GM12891 (cell line): Measurements from ENCODE around the gene OR8H2. TPM values are rescaled to one million over a fixed set of nuclear protein-coding genes. Genes with fewer than 3 reads are reported as not detected.
"Not testable (repeated sequence)": the region's sequence is repeated elsewhere in the genome, so short reads cannot be mapped to it uniquely, and the experiment has no call there.

Experiments
- DNase-seq: peaks from one replicate; pipeline ENCODE4 v3.0.0; 2011; ENCODE audit warnings: low spot score; ENCODE audit not compliant: insufficient read length
- FAIRE-seq: peaks from 2 replicates; lab custom pipeline; 2011; peaks lifted over from hg19 to GRCh38; lab: Jason Lieb, UNC
- PAX5 ChIP-seq: IDR thresholded peaks from 2 replicates; pipeline ENCODE4 v1.6.1; 2011; ENCODE audit warnings: low read length, moderate library complexity, mild to moderate bottlenecking; ENCODE audit not compliant: insufficient read depth, severe bottlenecking
- POLR2A ChIP-seq: IDR thresholded peaks from 2 replicates; pipeline ENCODE4 v1.6.1; 2011; ENCODE audit warnings: low read depth, low read length, control low read depth
- POLR2AphosphoS5 ChIP-seq: IDR thresholded peaks from 2 replicates; pipeline ENCODE4 v1.6.1; 2011; ENCODE audit warnings: low read depth, low read length, control low read depth
- POU2F2 ChIP-seq: IDR thresholded peaks from 2 replicates; pipeline ENCODE4 v1.6.1; 2011; ENCODE audit warnings: low read depth, mild to moderate bottlenecking, control low read depth, low read length, moderate library complexity
- SPI1 ChIP-seq: IDR thresholded peaks from 2 replicates; pipeline ENCODE4 v1.6.1; 2011; ENCODE audit warnings: low read depth, low read length, control low read depth
- TAF1 ChIP-seq: IDR thresholded peaks from 2 replicates; pipeline ENCODE4 v1.6.1; 2011; ENCODE audit warnings: low read depth, low read length, control low read depth
- polyA plus RNA-seq: library from polyadenylated mRNA; unstranded; fragments of >200 nt; gene quantifications from one replicate; pipeline ENCODE4 v1.2.1, GENCODE V29; 2012; ENCODE audit warnings: low read depth, missing spikeins, inconsistent platforms; ENCODE audit not compliant: missing spikeins

OR8H2 gene, protein sequence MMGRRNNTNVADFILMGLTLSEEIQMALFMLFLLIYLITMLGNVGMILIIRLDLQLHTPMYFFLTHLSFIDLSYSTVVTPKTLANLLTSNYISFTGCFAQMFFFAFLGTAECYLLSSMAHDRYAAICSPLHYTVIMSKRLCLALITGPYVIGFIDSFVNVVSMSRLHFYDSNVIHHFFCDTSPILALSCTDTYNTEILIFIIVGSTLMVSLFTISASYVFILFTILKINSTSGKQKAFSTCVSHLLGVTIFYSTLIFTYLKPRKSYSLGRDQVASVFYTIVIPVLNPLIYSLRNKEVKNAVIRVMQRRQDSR
- polyA plus RNA-seq = not detected

GRCh38 chr11:56103210-56103737 is at the start of gene OR8H2:
Gene OR8H2 (plus strand): TSS chr11:56103687. CDS start chr11:56105043, 1,356 bp downstream.
- FAIRE-seq (no peak), DNase-seq (no peak)
- TF ChIP-seq POU2F2 (no peak), PAX5 (no peak), POLR2AphosphoS5 (no peak)

GRCh38 chr11:56056366-56056765 is 47.1 kb upstream of the OR8H2 start:
- DNase-seq, FAIRE-seq: not testable (repeated sequence)

DNA sequence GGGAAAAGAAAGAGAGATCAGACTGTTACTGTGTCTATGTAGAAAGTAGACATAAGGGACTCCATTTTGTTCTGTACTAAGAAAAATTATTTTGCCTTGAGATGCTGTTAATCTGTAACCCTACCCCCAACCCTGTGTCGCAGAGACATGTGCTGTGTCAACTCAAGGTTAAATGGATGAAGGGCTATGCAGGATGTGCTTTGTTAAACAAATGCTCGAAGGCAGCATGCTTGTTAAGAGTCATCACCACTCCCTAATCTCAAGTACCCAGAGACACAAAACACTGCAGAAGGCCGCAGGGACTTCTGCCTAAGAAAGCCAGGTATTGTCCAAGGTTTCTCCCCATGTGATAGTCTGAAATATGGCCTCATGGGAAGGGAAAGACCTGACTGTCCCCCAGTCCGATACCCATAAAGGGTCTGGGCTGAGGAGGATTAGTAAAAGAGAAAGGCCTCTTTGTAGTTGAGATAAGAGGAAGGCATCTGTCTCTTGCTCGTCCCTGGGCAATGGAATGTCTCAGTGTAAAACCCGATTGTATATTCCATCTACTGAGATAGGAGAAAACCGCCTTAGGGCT is 45.7 kb upstream of the OR8H2 start:
- DNase-seq, FAIRE-seq: not testable (repeated sequence)

DNA sequence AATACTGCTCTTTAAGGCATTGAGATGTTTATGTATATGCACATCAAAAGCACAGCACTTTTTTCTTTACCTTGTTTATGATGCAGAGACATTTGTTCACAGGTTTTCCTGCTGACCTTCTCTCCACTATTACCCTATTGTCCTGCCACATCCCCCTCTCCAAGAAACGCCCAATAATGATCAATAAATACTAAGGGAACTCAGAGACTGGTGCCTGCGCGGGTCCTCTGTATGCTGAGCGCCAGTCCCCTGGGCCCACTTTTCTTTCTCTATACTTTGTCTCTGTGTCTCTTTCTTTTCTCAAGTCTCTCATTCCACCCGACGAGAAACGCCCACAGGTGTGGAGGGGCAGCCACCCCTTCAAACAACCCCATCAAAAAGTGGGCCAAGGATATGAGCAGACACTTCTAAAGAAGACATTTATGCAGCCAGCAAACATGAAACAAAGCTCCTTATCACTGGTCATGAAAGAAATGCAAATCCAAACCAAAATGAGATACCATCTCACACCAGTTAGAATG is 45.2 kb upstream of the OR8H2 start:
- FAIRE-seq = not testable (repeated sequence)

DNA sequence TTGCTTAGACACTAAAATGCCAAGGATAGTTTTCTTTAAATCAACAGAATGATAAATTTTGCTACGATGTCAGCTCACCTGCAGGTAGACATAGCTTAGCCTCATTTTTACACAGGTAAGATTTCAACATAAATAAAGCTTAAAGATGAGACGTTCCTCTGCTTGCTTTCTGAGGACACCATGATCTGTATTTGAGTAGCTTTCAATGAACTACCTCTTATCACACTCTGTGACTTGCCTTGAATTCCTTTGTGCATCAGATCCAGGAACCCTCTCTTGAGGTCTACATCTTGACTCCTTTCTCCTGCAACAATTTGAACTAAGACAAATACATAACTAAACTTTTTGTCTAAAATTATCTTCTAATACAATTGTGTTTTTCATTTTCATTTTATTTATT is 36.5 kb upstream of the OR8H2 start:
- DNase-seq = no peak
- TF ChIP-seq TAF1 = no peak
- TF ChIP-seq SPI1 = no peak
- no peak for TF ChIP-seq POU2F2
- no peak for TF ChIP-seq POLR2AphosphoS5
- no peak for TF ChIP-seq POLR2A
- no peak for TF ChIP-seq PAX5
- FAIRE-seq = no peak

More for the DNA sequence above, 45.2 kb upstream of the OR8H2 start:
- DNase-seq = not testable (repeated sequence)

DNA sequence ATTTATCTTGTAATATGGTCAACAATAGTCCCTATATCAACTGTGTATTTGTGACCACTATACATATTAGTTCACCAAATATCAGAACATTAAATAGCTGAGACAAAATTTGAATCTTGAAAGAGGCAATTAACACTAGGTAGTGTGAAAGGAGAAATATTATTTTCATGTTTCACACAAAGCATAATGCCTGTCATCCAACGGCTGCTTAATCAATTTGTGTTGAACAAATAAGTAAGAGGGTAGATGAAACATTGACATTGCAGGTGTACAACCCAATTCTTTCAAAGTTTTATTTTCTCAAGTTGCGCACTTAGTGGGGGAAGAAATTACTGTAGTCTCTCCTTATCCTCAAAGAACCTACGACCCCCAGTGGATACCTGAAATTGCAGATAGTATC is 13.8 kb upstream of the OR8H2 start:
- FAIRE-seq (no peak), DNase-seq (no peak)
- TF ChIP-seq POLR2A (no peak), POLR2AphosphoS5 (no peak), POU2F2 (no peak), PAX5 (no peak)

DNA sequence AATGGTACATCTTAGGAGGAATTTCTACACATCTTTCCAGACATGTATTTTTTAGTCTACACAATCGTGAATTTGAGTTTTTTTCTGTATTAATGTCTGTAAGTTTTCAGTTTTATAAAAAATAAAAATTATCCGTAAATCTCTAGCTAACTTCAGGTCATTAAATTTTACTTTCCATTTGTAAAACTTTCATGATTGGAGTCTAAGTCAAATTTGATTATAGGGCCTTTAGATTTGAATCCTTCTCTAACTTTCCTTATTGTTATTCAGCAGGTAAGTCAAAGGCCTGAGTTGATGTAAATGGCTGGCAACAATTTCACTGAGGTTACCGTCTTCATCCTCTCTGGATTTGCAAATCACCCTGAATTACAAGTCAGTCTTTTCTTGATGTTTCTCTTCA is 10.5 kb upstream of the OR8H2 start, which contains the start of gene OR8I2:
Gene OR8I2, plus strand, starts transcription at position 301 of the 400 bp plus-strand sequence. Its CDS starts 0 bp downstream, at position 301.
- no peak for TF ChIP-seq PAX5
- no peak for TF ChIP-seq TAF1
- TF ChIP-seq POLR2A = no peak
- TF ChIP-seq SPI1 = no peak
- TF ChIP-seq POLR2AphosphoS5 = no peak
- TF ChIP-seq POU2F2 = no peak
- DNase-seq (no peak), FAIRE-seq (no peak)

DNA sequence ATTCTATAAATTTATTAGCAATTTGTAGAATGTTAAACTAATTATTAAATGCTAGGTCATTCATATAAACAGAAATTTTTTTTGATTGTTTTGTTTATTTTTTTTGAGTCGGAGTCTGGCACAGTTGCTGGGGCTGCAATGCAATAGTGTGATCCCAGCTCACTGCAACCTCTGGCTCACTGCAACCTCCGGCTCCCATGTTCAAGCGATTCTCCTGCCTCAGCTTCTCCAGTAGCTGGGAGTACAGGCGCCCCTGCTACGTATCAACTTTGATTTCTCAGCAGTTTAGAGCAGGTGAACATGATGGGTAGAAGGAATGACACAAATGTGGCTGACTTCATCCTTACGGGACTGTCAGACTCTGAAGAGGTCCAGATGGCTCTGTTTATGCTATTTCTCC is 18.6 kb downstream of the OR8H2 start, which contains the start of gene OR8H3:
Gene OR8H3, plus strand, starts transcription at position 301 of the 400 bp plus-strand sequence. Its CDS starts 0 bp downstream, at position 301.
- DNase-seq (no peak), FAIRE-seq (no peak)
- no peak for TF ChIP-seq PAX5
- no peak for TF ChIP-seq POU2F2
- no peak for TF ChIP-seq POLR2A
- TF ChIP-seq TAF1 = no peak
- TF ChIP-seq POLR2AphosphoS5 = no peak
- no peak for TF ChIP-seq SPI1

DNA sequence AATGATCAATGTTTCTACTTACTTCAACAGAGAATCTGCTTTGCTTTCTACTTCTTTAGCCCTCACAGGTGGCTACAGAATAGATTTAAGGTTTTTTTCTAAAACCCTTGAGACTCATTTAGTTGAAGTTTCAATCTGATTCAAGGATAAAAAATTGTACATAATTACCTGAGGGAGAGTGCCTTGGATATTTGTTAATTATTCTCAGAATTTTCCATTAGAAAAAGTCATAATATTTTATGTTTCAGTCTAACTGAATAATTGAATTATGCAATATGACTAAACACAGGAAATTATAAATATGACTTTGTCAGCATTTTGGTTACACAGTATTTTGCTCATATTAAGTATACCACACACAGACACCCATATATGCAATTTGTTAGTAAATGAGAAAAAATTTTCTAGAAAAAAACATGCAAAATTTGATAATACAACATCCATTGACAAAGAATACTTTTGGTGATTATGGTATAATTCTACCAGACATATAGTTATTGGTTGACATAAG is 36.7 kb downstream of the OR8H2 start, which contains the start of gene OR8J3:
Gene OR8J3, minus strand, starts transcription at position 51 of the 511 bp plus-strand sequence. CDS start 2,483 bp downstream, outside the sequence.
- DNase-seq (no peak), FAIRE-seq (no peak)
- TF ChIP-seq POU2F2 (no peak), SPI1 (no peak), POLR2A (no peak), POLR2AphosphoS5 (no peak), PAX5 (no peak), TAF1 (no peak)

GRCh38 chr11:56143681-56144080 is 40.2 kb downstream of the OR8H2 start:
- not testable (repeated sequence) for FAIRE-seq, DNase-seq

GRCh38 chr11:56151376-56151775 is 47.9 kb downstream of the OR8H2 start:
- FAIRE-seq (no peak), DNase-seq (no peak)
- TF ChIP-seq POLR2A (no peak), SPI1 (no peak), POU2F2 (no peak), POLR2AphosphoS5 (no peak)
